WTC11 (cell line): ENCODE results near the gene FGFR1OP2. TPM values are rescaled to one million over a fixed set of nuclear protein-coding genes. Genes with fewer than 3 reads are reported as not detected.

ENCODE experiments used
- ATF1 ChIP-seq: sonication (generic); formaldehyde crosslinking; IDR thresholded peaks from 2 replicates; pipeline ENCODE4 v1.8.1; 2023; ENCODE audit warnings: mild to moderate bottlenecking, moderate library complexity, missing genetic modification reagents
- ATF6 ChIP-seq: sonication (generic); formaldehyde crosslinking; IDR thresholded peaks from 2 replicates; pipeline ENCODE4 v1.8.1; 2023; ENCODE audit warnings: mild to moderate bottlenecking, missing genetic modification reagents
- CREM ChIP-seq: sonication (generic); formaldehyde crosslinking; IDR thresholded peaks from 2 replicates; pipeline ENCODE4 v1.8.1; 2022; ENCODE audit warnings: mild to moderate bottlenecking, missing genetic modification reagents, moderate library complexity
- E2F5 ChIP-seq: sonication (generic); formaldehyde crosslinking; IDR thresholded peaks from 2 replicates; pipeline ENCODE4 v1.8.1; 2022; ENCODE audit warnings: mild to moderate bottlenecking, moderate library complexity, missing genetic modification reagents
- ELF4 ChIP-seq: sonication (generic); formaldehyde crosslinking; IDR thresholded peaks from 2 replicates; pipeline ENCODE4 v1.8.1; 2022; ENCODE audit warnings: low read depth, mild to moderate bottlenecking, moderate library complexity, missing genetic modification reagents
- ETV6 ChIP-seq: sonication (generic); formaldehyde crosslinking; IDR thresholded peaks from 2 replicates; pipeline ENCODE4 v1.8.1; 2022; ENCODE audit warnings: mild to moderate bottlenecking, missing genetic modification reagents
- FOXP1 ChIP-seq: sonication (generic); formaldehyde crosslinking; IDR thresholded peaks from 2 replicates; pipeline ENCODE4 v1.8.0; 2022; ENCODE audit warnings: missing genetic modification reagents, mild to moderate bottlenecking, moderate library complexity, borderline replicate concordance
- GRHL2 ChIP-seq: fragments of 250-450 bp; sonication (Bioruptor Pico); IDR thresholded peaks from 2 replicates; pipeline ENCODE4 v1.8.0; 2022; ENCODE audit warnings: mild to moderate bottlenecking, moderate library complexity; ENCODE audit not compliant: insufficient replicate concordance, severe bottlenecking
- HMGXB4 ChIP-seq: sonication (generic); formaldehyde crosslinking; IDR thresholded peaks from 2 replicates; pipeline ENCODE4 v1.8.1; 2023; ENCODE audit warnings: mild to moderate bottlenecking, moderate library complexity, missing genetic modification reagents
- JUN ChIP-seq: sonication (generic); formaldehyde crosslinking; IDR thresholded peaks from 2 replicates; pipeline ENCODE4 v1.8.0; 2023; ENCODE audit warnings: mild to moderate bottlenecking, missing genetic modification reagents
- MAX ChIP-seq: sonication (generic); formaldehyde crosslinking; IDR thresholded peaks from 2 replicates; pipeline ENCODE4 v1.8.0; 2022; ENCODE audit warnings: mild to moderate bottlenecking, missing genetic modification reagents
- NR1H2 ChIP-seq: sonication (generic); formaldehyde crosslinking; IDR thresholded peaks from 2 replicates; pipeline ENCODE4 v1.9.0; 2021; ENCODE audit warnings: mild to moderate bottlenecking, moderate library complexity, missing genetic modification reagents
- PREB ChIP-seq: sonication (generic); formaldehyde crosslinking; IDR thresholded peaks from 2 replicates; pipeline ENCODE4 v1.8.1; 2022; ENCODE audit warnings: mild to moderate bottlenecking, missing genetic modification reagents, moderate library complexity, borderline replicate concordance
- RELA ChIP-seq: sonication (generic); formaldehyde crosslinking; IDR thresholded peaks from 2 replicates; pipeline ENCODE4 v1.8.1; 2022; ENCODE audit warnings: missing genetic modification reagents, mild to moderate bottlenecking, borderline replicate concordance
- SMAD4 ChIP-seq: sonication (generic); formaldehyde crosslinking; IDR thresholded peaks from 2 replicates; pipeline ENCODE4 v1.8.0; 2022; ENCODE audit warnings: mild to moderate bottlenecking, missing genetic modification reagents
- TEAD1 ChIP-seq: sonication (generic); formaldehyde crosslinking; IDR thresholded peaks from 2 replicates; pipeline ENCODE4 v1.8.0; 2022; ENCODE audit warnings: mild to moderate bottlenecking, missing genetic modification reagents
- ZNF121 ChIP-seq: sonication (generic); formaldehyde crosslinking; IDR thresholded peaks from 2 replicates; pipeline ENCODE4 v1.8.0; 2023; ENCODE audit warnings: missing genetic modification reagents
- ZNF263 ChIP-seq: sonication (generic); formaldehyde crosslinking; IDR thresholded peaks from 2 replicates; pipeline ENCODE4 v1.8.1; 2022; ENCODE audit warnings: low read depth, mild to moderate bottlenecking, moderate library complexity, missing genetic modification reagents
- ZNF396 ChIP-seq: fragments of 250-450 bp; sonication (Bioruptor Pico); IDR thresholded peaks from 2 replicates; pipeline ENCODE4 v1.8.0; 2021; ENCODE audit warnings: mild to moderate bottlenecking, moderate library complexity, borderline replicate concordance
- total RNA-seq: library from RNA; stranded (reverse); gene quantifications from 3 replicates; pipeline ENCODE4 v1.2.3, GENCODE V29; 2021
- TF ChIP-seq, protein P1 (sequence below): sonication (generic); formaldehyde crosslinking; IDR thresholded peaks from 2 replicates; pipeline ENCODE4 v1.8.0; 2023; ENCODE audit warnings: missing genetic modification reagents, mild to moderate bottlenecking, borderline replicate concordance
- TF ChIP-seq, protein P2 (sequence below): sonication (generic); formaldehyde crosslinking; IDR thresholded peaks from 2 replicates; pipeline ENCODE4 v1.8.0; 2022; ENCODE audit warnings: mild to moderate bottlenecking, missing genetic modification reagents

The FGFR1OP2 gene
- total RNA-seq, 1 experiment from 2014 or later = 28.9 TPM

DNA sequence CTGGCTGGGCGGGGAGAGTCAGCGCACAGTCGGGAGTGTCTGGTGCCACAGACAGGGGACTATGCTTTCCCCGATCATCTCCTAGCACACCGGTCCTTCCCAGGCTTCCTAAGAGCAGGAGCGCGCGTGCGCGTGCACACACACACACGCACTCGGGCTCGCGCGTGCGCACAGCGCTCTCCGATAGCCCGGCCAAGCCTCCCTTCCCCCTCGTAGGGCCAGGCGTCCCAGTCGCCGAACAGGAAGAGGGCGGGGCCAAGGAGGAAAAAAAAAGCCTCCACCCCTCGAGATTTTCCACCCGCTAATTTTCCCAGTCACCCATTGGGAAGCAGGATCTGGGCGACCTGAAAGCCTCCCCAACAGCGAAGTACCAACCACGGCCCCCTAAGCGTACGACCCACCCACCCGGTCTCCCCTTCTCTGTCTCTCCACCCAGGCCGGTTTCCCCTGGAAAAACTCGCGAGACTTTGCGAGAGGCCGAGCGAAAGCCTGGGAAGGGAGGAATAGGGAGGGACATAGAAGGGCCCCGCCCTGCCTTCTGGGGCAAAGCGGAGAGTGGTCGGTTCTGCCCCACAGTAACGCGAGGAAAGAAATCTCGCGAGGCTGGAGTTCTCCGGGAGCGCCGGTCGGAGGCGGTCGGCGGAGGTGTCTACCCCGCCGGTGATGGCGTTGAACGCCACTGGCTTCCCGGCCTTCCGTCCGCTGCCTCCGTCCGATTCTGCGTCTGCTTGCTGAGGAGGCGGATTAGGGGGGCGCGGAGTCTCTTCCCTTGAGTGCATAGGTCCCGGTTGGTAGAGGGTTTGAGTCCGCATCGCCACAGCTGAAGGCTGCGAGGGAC, at the start of gene FGFR1OP2, which contains the start of gene INTS13 (continued):
- TF ChIP-seq, protein P1, sequence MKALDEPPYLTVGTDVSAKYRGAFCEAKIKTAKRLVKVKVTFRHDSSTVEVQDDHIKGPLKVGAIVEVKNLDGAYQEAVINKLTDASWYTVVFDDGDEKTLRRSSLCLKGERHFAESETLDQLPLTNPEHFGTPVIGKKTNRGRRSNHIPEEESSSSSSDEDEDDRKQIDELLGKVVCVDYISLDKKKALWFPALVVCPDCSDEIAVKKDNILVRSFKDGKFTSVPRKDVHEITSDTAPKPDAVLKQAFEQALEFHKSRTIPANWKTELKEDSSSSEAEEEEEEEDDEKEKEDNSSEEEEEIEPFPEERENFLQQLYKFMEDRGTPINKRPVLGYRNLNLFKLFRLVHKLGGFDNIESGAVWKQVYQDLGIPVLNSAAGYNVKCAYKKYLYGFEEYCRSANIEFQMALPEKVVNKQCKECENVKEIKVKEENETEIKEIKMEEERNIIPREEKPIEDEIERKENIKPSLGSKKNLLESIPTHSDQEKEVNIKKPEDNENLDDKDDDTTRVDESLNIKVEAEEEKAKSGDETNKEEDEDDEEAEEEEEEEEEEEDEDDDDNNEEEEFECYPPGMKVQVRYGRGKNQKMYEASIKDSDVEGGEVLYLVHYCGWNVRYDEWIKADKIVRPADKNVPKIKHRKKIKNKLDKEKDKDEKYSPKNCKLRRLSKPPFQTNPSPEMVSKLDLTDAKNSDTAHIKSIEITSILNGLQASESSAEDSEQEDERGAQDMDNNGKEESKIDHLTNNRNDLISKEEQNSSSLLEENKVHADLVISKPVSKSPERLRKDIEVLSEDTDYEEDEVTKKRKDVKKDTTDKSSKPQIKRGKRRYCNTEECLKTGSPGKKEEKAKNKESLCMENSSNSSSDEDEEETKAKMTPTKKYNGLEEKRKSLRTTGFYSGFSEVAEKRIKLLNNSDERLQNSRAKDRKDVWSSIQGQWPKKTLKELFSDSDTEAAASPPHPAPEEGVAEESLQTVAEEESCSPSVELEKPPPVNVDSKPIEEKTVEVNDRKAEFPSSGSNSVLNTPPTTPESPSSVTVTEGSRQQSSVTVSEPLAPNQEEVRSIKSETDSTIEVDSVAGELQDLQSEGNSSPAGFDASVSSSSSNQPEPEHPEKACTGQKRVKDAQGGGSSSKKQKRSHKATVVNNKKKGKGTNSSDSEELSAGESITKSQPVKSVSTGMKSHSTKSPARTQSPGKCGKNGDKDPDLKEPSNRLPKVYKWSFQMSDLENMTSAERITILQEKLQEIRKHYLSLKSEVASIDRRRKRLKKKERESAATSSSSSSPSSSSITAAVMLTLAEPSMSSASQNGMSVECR = peak; percentile 92
- TF ChIP-seq ETV6 (CRISPR knock-in tag) (peak; percentile 86), GRHL2 (CRISPR knock-in tag) (no peak), ZNF121 (CRISPR knock-in tag) (no peak), CREM (CRISPR knock-in tag) (0 out of 2 replicates have a peak, but pooled peaks have one; percentile 71), SMAD4 (CRISPR knock-in tag) (no peak), ZNF396 (CRISPR knock-in tag) (no peak), FOXP1 (CRISPR knock-in tag) (peak; percentile 42; the same call in 1 of the 2 replicates), ATF1 (CRISPR knock-in tag) (0 out of 2 replicates have a peak, but pooled peaks have one; percentile 75), ATF6 (CRISPR knock-in tag) (no peak), MAX (peak; percentile 13; the same call in 1 of the 2 replicates), E2F5 (peak; percentile 16; the same call in 1 of the 2 replicates), NR1H2 (CRISPR knock-in tag) (no peak), PREB (CRISPR knock-in tag) (no peak), ZNF263 (CRISPR knock-in tag) (no peak), HMGXB4 (CRISPR knock-in tag) (peak; percentile 57; the same call in 1 of the 2 replicates), TEAD1 (CRISPR knock-in tag) (peak; percentile 64; the same call in 1 of the 2 replicates), RELA (CRISPR knock-in tag) (no peak), JUN (0 out of 2 replicates have a peak, but pooled peaks have one; percentile 55), ELF4 (CRISPR knock-in tag) (no peak)
- TF ChIP-seq, protein P2, sequence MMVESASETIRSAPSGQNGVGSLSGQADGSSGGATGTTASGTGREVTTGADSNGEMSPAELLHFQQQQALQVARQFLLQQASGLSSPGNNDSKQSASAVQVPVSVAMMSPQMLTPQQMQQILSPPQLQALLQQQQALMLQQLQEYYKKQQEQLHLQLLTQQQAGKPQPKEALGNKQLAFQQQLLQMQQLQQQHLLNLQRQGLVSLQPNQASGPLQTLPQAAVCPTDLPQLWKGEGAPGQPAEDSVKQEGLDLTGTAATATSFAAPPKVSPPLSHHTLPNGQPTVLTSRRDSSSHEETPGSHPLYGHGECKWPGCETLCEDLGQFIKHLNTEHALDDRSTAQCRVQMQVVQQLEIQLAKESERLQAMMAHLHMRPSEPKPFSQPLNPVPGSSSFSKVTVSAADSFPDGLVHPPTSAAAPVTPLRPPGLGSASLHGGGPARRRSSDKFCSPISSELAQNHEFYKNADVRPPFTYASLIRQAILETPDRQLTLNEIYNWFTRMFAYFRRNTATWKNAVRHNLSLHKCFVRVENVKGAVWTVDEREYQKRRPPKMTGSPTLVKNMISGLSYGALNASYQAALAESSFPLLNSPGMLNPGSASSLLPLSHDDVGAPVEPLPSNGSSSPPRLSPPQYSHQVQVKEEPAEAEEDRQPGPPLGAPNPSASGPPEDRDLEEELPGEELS (CRISPR knock-in tag) = peak; percentile 67; the same call in 1 of the 2 replicates
